Measurements from ENCODE around the gene SGCE.

Gene SGCE

GRCh38 chr7:94621120-94621519 lies 34.8 kb downstream of the SGCE start:
- DNase-seq (ENCODE audit: low read depth), result no peak

GRCh38 chr7:94620703-94621118 lies 35.2 kb downstream of the SGCE start:
- no peak for DNase-seq (ENCODE audit: low read depth)

GRCh38 chr7:94618126-94618525 lies 37.8 kb downstream of the SGCE start:
- DNase-seq (ENCODE audit: low read depth), result no peak

- no peak for DNase-seq (ENCODE audit: low read depth)
These were observed 39.1 kb downstream of the SGCE start for GRCh38 chr7:94616855-94617254.

GRCh38 chr7:94615666-94616065 lies 40.3 kb downstream of the SGCE start:
- DNase-seq (ENCODE audit: low read depth), result no peak

- no peak for DNase-seq (ENCODE audit: low read depth)
These were observed 43.3 kb downstream of the SGCE start for GRCh38 chr7:94612661-94613060.

- DNase-seq (ENCODE audit: low read depth), result no peak
These were observed 43.7 kb downstream of the SGCE start for GRCh38 chr7:94612253-94612652.

GRCh38 chr7:94609561-94609960 lies 46.4 kb downstream of the SGCE start:
- no peak for DNase-seq (ENCODE audit: low read depth)

GRCh38 chr7:94605031-94605430 lies 50.9 kb downstream of the SGCE start:
- DNase-seq (ENCODE audit: low read depth), result no peak

- DNase-seq (ENCODE audit: low read depth), result no peak
These were observed 53.8 kb downstream of the SGCE start for GRCh38 chr7:94602181-94602580.

GRCh38 chr7:94600267-94600666 lies 55.7 kb downstream of the SGCE start:
- DNase-seq (ENCODE audit: low read depth), result no peak

- DNase-seq (ENCODE audit: low read depth), result no peak
These were observed 60.2 kb downstream of the SGCE start for GRCh38 chr7:94595717-94596116.

GRCh38 chr7:94594882-94595281 lies 61.1 kb downstream of the SGCE start:
- no peak for DNase-seq (ENCODE audit: low read depth)

GRCh38 chr7:94591176-94591575 lies 64.8 kb downstream of the SGCE start:
- no peak for DNase-seq (ENCODE audit: low read depth)

- no peak for DNase-seq (ENCODE audit: low read depth)
These were observed 65.3 kb downstream of the SGCE start for GRCh38 chr7:94590526-94591162.

- no peak for DNase-seq (ENCODE audit: low read depth)
These were observed 67.9 kb downstream of the SGCE start for GRCh38 chr7:94588075-94588474.

- no peak for DNase-seq (ENCODE audit: low read depth)
These were observed 71.8 kb downstream of the SGCE start for GRCh38 chr7:94584113-94584512.

GRCh38 chr7:94580601-94581000 lies 75.3 kb downstream of the SGCE start:
- no peak for DNase-seq (ENCODE audit: low read depth)

GRCh38 chr7:94579470-94579869 lies 76.5 kb downstream of the SGCE start:
- no peak for DNase-seq (ENCODE audit: low read depth)

GRCh38 chr7:94578614-94579013 lies 77.3 kb downstream of the SGCE start:
- DNase-seq (ENCODE audit: low read depth), result no peak

GRCh38 chr7:94577357-94577756 lies 78.6 kb downstream of the SGCE start:
- DNase-seq (ENCODE audit: low read depth), result no peak

- no peak for DNase-seq (ENCODE audit: low read depth)
These were observed 79.6 kb downstream of the SGCE start for GRCh38 chr7:94576316-94576715.

- no peak for DNase-seq (ENCODE audit: low read depth)
These were observed 80.3 kb downstream of the SGCE start for GRCh38 chr7:94575646-94576045.

GRCh38 chr7:94571816-94572215 lies 84.1 kb downstream of the SGCE start:
- no peak for DNase-seq (ENCODE audit: low read depth)

- no peak for DNase-seq (ENCODE audit: low read depth)
These were observed 88.5 kb downstream of the SGCE start for GRCh38 chr7:94567396-94567795.

All from CMK (cell line).